NCI-H82 (cell line): Measurements from ENCODE around the gene PP2D1.
"Not testable (repeated sequence)": the region's sequence is repeated elsewhere in the genome, so short reads cannot be mapped to it uniquely, and the experiment has no call there.

Experiments used
- DNase-seq: peaks from one replicate; lab custom pipeline; 2025; lab: John Stamatoyannopoulos, UW

PP2D1 gene

GRCh38 chr3:19967208-19967607 is 44.9 kb downstream of the PP2D1 start:
- no peak for DNase-seq

GRCh38 chr3:19961960-19962359 is 50.1 kb downstream of the PP2D1 start:
- DNase-seq: no peak

GRCh38 chr3:19960696-19961095 is 51.4 kb downstream of the PP2D1 start:
- DNase-seq: no peak

- DNase-seq: no peak
Observed at GRCh38 chr3:19959505-19959904, 52.6 kb downstream of the PP2D1 start.

- not testable (repeated sequence) for DNase-seq
Observed at GRCh38 chr3:19957354-19957753, 54.7 kb downstream of the PP2D1 start.

GRCh38 chr3:19954676-19955075 is 57.4 kb downstream of the PP2D1 start:
- no peak for DNase-seq

- no peak for DNase-seq
Observed at GRCh38 chr3:19950316-19950715, 61.7 kb downstream of the PP2D1 start.

GRCh38 chr3:19948226-19948591 is 63.9 kb downstream of the PP2D1 start:
- DNase-seq: no peak

GRCh38 chr3:19947549-19948225 is 64.4 kb downstream of the PP2D1 start:
- peak; percentile 50 for DNase-seq

GRCh38 chr3:19946832-19947548 is 65.1 kb downstream of the PP2D1 start, which contains the start of gene RAB5A:
Gene RAB5A (plus strand): TSS chr3:19947097. CDS start chr3:19950899, 3,802 bp downstream.
- peak; percentile 97 for DNase-seq

GRCh38 chr3:19945969-19946831 is 65.9 kb downstream of the PP2D1 start:
- DNase-seq: peak; percentile 66

GRCh38 chr3:19945534-19945933 is 66.5 kb downstream of the PP2D1 start:
- no peak for DNase-seq

GRCh38 chr3:19940643-19941042 is 71.4 kb downstream of the PP2D1 start:
- DNase-seq: no peak

- no peak for DNase-seq
Observed at GRCh38 chr3:19938295-19938627, 73.8 kb downstream of the PP2D1 start.

GRCh38 chr3:19937459-19938294 is 74.4 kb downstream of the PP2D1 start:
- no peak for DNase-seq
